Pancreas (tissue), 10 donors: ENCODE measurements around the gene SMIM41. TPM values are rescaled to one million over a fixed set of nuclear protein-coding genes. Genes with fewer than 3 reads are reported as not detected.

Source experiments
- ATAC-seq, 4 donors: fragments of 200-7000 bp; cut with Tn5 transposase; one replicate each; pipeline versions ENCODE4 v1.8.0 to v1.9.1; 2020; ENCODE audit warnings: mild to moderate bottlenecking in 4 of 4, moderate library complexity in 4 of 4
- DNase-seq, 6 donors: peaks; one replicate each; pipeline ENCODE4 v3.0.0-alpha.2; 2020
- FAIRE-seq: peaks from 2 replicates; lab custom pipeline; 2012; peaks lifted over from hg19 to GRCh38; lab: Jason Lieb, UNC
- H3K27ac ChIP-seq, 4 donors: fragments of 200-600 bp; sonication (generic); 1 replicate in 3 of 4; 2 replicates in 1 of 4; pipeline versions ENCODE4 v1.5.0 to v1.8.0; 2020
- H3K27me3 ChIP-seq, 4 donors: fragments of 200-600 bp; one replicate each; pipeline ENCODE4 v1.8.0; 2021
- H3K36me3 ChIP-seq, 3 donors: fragments of 200-600 bp; sonication (generic) in 1 of 3; one replicate each; pipeline versions ENCODE4 v1.5.0 to v1.8.0; 2020 to 2021
- H3K4me1 ChIP-seq, 3 donors: fragments of 200-600 bp; one replicate each; pipeline ENCODE4 v1.8.0; 2021
- H3K4me3 ChIP-seq, 4 donors: fragments of 200-600 bp; sonication (generic) in 2 of 4; one replicate each; pipeline versions ENCODE4 v1.5.0 to v1.8.0; 2020 to 2021
- H3K9me3 ChIP-seq, 4 donors: fragments of 200-600 bp; one replicate each; pipeline ENCODE4 v1.8.0; 2021
- CTCF ChIP-seq, 4 donors: fragments of 200-600 bp; sonication (generic) in 3 of 4; IDR thresholded peaks; one replicate each; pipeline versions ENCODE4 v1.5.0 to v1.8.0; 2021; ENCODE audit warnings: antibody characterized with exemption in 4 of 4
- WGBS, 2 donors: extraction: QIAGEN DNeasy Blood & Tissue Kit; methylation state at CpG; one replicate each; pipeline ENCODE4 v1.1.7; 2013; 5-methylcytosine and 5-hydroxymethylcytosine counted together
- intact Hi-C, 3 donors: fragments of 100-400 bp; cut with DNase I; formaldehyde crosslinking; loops; one replicate each; pipeline versions ENCODE4 v1.11.1 to v1.14.2; 2022
- polyA plus RNA-seq, 2 donors: library from polyadenylated mRNA; stranded (reverse); fragments of 200-250 nt; gene quantifications; one replicate each; pipeline ENCODE4 v1.2.3, GENCODE V29; 2013
- total RNA-seq, 6 donors: library from RNA; stranded (reverse); fragmentation: NEBNext Ultra II Directional in 4 of 6; extraction: Animal tissue kit (Norgen Biotek cat#: 25700) in 4 of 6; gene quantifications; one replicate each; pipeline versions ENCODE4 v1.2.1 to v1.2.4, GENCODE V29; 2021 to 2023
- donor health status: healthy with polysubstance abuse.
- donor health status: DM: no; HTN: no; CAD: no; lungs with moderate emphysema.
- donor health status: DM: no; HTN: no; CAD: no.
- donor health status: control.
- donor health status: control.
- donor health status: Bipolar disorder and iron deficiency.
- donor health status: DM: yes; HTN: yes; CAD: no.
- donor health status: DM: no; HTN: no; CAD: no.
- donor health status: DM: no; HTN: no; CAD: no.
- donor health status: DM: yes; HTN: yes; CAD: no.

Gene SMIM41
- total and polyA plus RNA-seq, 8 donors: 0.09 to 0.20 (median 0.19) TPM; not detected in 5

- Histone ChIP-seq H3K9me3 (no peaks in the 10 kb centered on the region), H3K27me3 (no peaks in the 10 kb centered on the region), H3K4me3 (no peak overlapping the region), H3K27ac (peak overlapping the region; percentile 67 to 88 (median 82)), H3K4me1 (peaks cover 0 to 6% (median 3%) of the 10 kb centered on the region in 3 donors), H3K36me3 (no peaks in the 10 kb centered on the region)
- DNase-seq (no peak), ATAC-seq (no peak), FAIRE-seq (no peak)
- TF ChIP-seq CTCF (IDR thresholded peaks at IDR 0.05): no peak
- WGBS, 2 donors: 59 to 60% methylated on average over 6 of the region's 6 CpGs
- intact Hi-C loops: loop anchor here in 1 of 3 donors (5.0 to 10.0 kb wide), 2 partner anchors 718 to 836 kb away; no protein-coding TSS in a partner anchor
Measured at GRCh38 chr12:52149182-52149641, 69.7 kb downstream of the SMIM41 start.

GRCh38 chr12:52149651-52150241 lies 70.2 kb downstream of the SMIM41 start:
- intact Hi-C loops: loop anchor here in 1 of 3 donors (5.0 to 10.0 kb wide), 2 partner anchors 718 to 835 kb away; no protein-coding TSS in a partner anchor
- no peak for TF ChIP-seq CTCF (IDR thresholded peaks at IDR 0.05)
- no peak overlapping the region for H3K4me3 ChIP-seq
- DNase-seq: no peak
- peaks cover 0 to 6% (median 3%) of the 10 kb centered on the region in 3 donors for H3K4me1 ChIP-seq
- no peaks in the 10 kb centered on the region for H3K27me3 ChIP-seq
- WGBS, 2 donors: 80 to 87% methylated on average over 5 of the region's 5 CpGs
- peak overlapping the region; percentile 67 to 88 (median 82) for H3K27ac ChIP-seq
- no peaks in the 10 kb centered on the region for H3K9me3 ChIP-seq
- no peaks in the 10 kb centered on the region for H3K36me3 ChIP-seq
- FAIRE-seq: no peak
- no peak for ATAC-seq

- WGBS, 2 donors: 85 to 88% methylated on average over 10 of the region's 10 CpGs
- intact Hi-C loops: no loop called here
- H3K27ac ChIP-seq: no peak overlapping the region
Measured at GRCh38 chr12:52151153-52151836, 71.8 kb downstream of the SMIM41 start.

GRCh38 chr12:52151837-52152783 lies 72.6 kb downstream of the SMIM41 start:
- H3K27ac ChIP-seq: no peak overlapping the region
- TF ChIP-seq CTCF (IDR thresholded peaks at IDR 0.05): peak; percentile 87 to 97 (median 90)
- DNase-seq (peak; percentile 61 to 94 (median 82)), FAIRE-seq (no peak), ATAC-seq (peak; percentile 65 to 76 (median 70))
- no peaks in the 10 kb centered on the region for H3K36me3 ChIP-seq
- 7 to 9% methylated on average over 53 to 63 of the region's 63 CpGs for WGBS, 2 donors
- H3K4me3 ChIP-seq: peak overlapping the region in 3 of 4 donors; percentile 11 to 47 (median 41)
- no peaks in the 10 kb centered on the region for H3K27me3 ChIP-seq
- H3K4me1 ChIP-seq: peaks cover 0 to 6% (median 3%) of the 10 kb centered on the region in 3 donors
- intact Hi-C loops: no loop called here
- no peaks in the 10 kb centered on the region for H3K9me3 ChIP-seq

More at GRCh38 chr12:52151153-52151836, 71.8 kb downstream of the SMIM41 start:
- H3K9me3 ChIP-seq: no peaks in the 10 kb centered on the region
- no peak overlapping the region for H3K4me3 ChIP-seq
- no peaks in the 10 kb centered on the region for H3K36me3 ChIP-seq
- no peak for ATAC-seq
- H3K4me1 ChIP-seq: peaks cover 0 to 6% (median 3%) of the 10 kb centered on the region in 3 donors
- no peak for TF ChIP-seq CTCF (IDR thresholded peaks at IDR 0.05)
- no peak for FAIRE-seq
- no peak for DNase-seq
- H3K27me3 ChIP-seq: no peaks in the 10 kb centered on the region
